ENCODE results near the gene GMCL2.

DNA sequence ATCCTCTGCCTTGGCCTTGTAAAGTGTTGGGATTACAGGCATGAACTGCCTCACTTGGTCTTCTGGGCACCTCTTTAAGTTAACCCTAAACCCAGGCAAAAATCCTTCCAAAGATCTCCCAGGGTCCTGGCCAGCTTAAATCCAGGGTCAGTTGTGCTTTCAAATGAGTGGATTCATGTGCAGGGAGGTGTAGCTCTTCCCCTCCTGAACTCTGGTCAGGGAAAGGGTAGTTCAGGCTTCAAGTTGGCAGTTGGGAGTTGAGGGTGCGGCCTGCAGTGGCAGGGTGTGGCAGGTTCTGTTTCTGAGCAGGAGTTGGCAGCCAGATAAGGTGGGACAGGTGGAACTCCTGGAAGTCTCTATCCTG lies 20.7 kb upstream of the GMCL2 start:
- TF ChIP-seq, protein P1, sequence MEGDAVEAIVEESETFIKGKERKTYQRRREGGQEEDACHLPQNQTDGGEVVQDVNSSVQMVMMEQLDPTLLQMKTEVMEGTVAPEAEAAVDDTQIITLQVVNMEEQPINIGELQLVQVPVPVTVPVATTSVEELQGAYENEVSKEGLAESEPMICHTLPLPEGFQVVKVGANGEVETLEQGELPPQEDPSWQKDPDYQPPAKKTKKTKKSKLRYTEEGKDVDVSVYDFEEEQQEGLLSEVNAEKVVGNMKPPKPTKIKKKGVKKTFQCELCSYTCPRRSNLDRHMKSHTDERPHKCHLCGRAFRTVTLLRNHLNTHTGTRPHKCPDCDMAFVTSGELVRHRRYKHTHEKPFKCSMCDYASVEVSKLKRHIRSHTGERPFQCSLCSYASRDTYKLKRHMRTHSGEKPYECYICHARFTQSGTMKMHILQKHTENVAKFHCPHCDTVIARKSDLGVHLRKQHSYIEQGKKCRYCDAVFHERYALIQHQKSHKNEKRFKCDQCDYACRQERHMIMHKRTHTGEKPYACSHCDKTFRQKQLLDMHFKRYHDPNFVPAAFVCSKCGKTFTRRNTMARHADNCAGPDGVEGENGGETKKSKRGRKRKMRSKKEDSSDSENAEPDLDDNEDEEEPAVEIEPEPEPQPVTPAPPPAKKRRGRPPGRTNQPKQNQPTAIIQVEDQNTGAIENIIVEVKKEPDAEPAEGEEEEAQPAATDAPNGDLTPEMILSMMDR (IDR thresholded peaks at IDR 0.05; ENCODE audit: borderline replicate concordance, extremely low read depth, low read length, poor library complexity, severe bottlenecking) = no peak
- no peak for TF ChIP-seq EZH2 (IDR thresholded peaks at IDR 0.05; ENCODE audit: borderline replicate concordance, low read depth, low read length, severe bottlenecking)
